OCI-LY7 (cell line): ENCODE measurements around the gene LATS2.

Experiments used
- CTCF ChIP-seq: fragments of 200-600 bp; sonication (generic); conservative IDR thresholded peaks from 2 replicates; pipeline ENCODE4 v1.5.1; 2014; ENCODE audit warnings: mild to moderate bottlenecking, antibody characterized with exemption, low read length, moderate library complexity, mixed read lengths
- EZH2phosphoT487 ChIP-seq: fragments of 200-600 bp; sonication (generic); IDR thresholded peaks from 2 replicates; pipeline ENCODE4 v1.6.1; 2018; ENCODE audit warnings: low read depth, borderline replicate concordance, mild to moderate bottlenecking, mixed run types, antibody characterized with exemption, low read length, moderate library complexity, mixed read lengths

GRCh38 chr13:21080593-21080891, 19.2 kb upstream of the LATS2 start:
- TF ChIP-seq CTCF (no peak), EZH2phosphoT487 (no peak)
